ENCODE measurements around the gene OCLN. TPM values are rescaled to one million over a fixed set of nuclear protein-coding genes. Genes with fewer than 3 reads are reported as not detected.
"Not testable (repeated sequence)": the region's sequence is repeated elsewhere in the genome, so short reads cannot be mapped to it uniquely, and the experiment has no call there.

The OCLN gene
- total RNA-seq, 1 donor from 2014 or later, result 8.0 TPM

- DNase-seq, result peak; percentile 20
Measured at GRCh38 chr5:69528035-69528434, 35.4 kb downstream of the OCLN start.

GRCh38 chr5:69528609-69529008 lies 36.0 kb downstream of the OCLN start:
- no peak for DNase-seq

- no peak for DNase-seq
Measured at GRCh38 chr5:69530561-69531405, 38.2 kb downstream of the OCLN start.

- no peak for DNase-seq
Measured at GRCh38 chr5:69531406-69531801, 38.8 kb downstream of the OCLN start.

- DNase-seq, result not testable (repeated sequence)
Measured at GRCh38 chr5:69537911-69538310, 45.3 kb downstream of the OCLN start.

GRCh38 chr5:69538735-69539134 lies 46.1 kb downstream of the OCLN start:
- not testable (repeated sequence) for DNase-seq

GRCh38 chr5:69541347-69541746 lies 48.8 kb downstream of the OCLN start:
- DNase-seq, result not testable (repeated sequence)

GRCh38 chr5:69542838-69543618 lies 50.4 kb downstream of the OCLN start:
- DNase-seq, result not testable (repeated sequence)

- DNase-seq, result not testable (repeated sequence)
Measured at GRCh38 chr5:69544602-69545001, 52.0 kb downstream of the OCLN start.

GRCh38 chr5:69559908-69560330 lies 67.3 kb downstream of the OCLN start, which contains the start of gene GTF2H2C:
TSS of gene GTF2H2C (plus strand) at chr5:69560191. CDS start at chr5:69565133, 4,942 bp downstream.
- peak; percentile 74 for DNase-seq

GRCh38 chr5:69560587-69561431 lies 68.2 kb downstream of the OCLN start:
- DNase-seq, result not testable (repeated sequence)

GRCh38 chr5:69566172-69566571 lies 73.6 kb downstream of the OCLN start:
- DNase-seq, result not testable (repeated sequence)

- DNase-seq, result not testable (repeated sequence)
Measured at GRCh38 chr5:69568072-69568471, 75.5 kb downstream of the OCLN start.

- not testable (repeated sequence) for DNase-seq
Measured at GRCh38 chr5:69583356-69583755, 90.8 kb downstream of the OCLN start.

- DNase-seq, result not testable (repeated sequence)
Measured at GRCh38 chr5:69596114-69596840, 103.7 kb downstream of the OCLN start.

- DNase-seq, result not testable (repeated sequence)
Measured at GRCh38 chr5:69601947-69602346, 109.4 kb downstream of the OCLN start.

GRCh38 chr5:69606839-69607238 lies 114.2 kb downstream of the OCLN start:
- not testable (repeated sequence) for DNase-seq
